Fibroblast of the aortic adventitia (primary cell): ENCODE data around the gene CACNA2D1. TPM values are rescaled to one million over a fixed set of nuclear protein-coding genes. Genes with fewer than 3 reads are reported as not detected.

Experiments
- DNase-seq: peaks from one replicate; pipeline ENCODE4 v3.0.0-alpha.2; 2010; ENCODE audit warnings: low read depth
- H3K4me3 ChIP-seq: 2 replicates; pipeline ENCODE4 v1.5.1; 2011; ENCODE audit warnings: low read depth, mild to moderate bottlenecking, control low read depth, low read length, moderate library complexity
- total RNA-seq: library from RNA; depleted of rRNA; stranded (reverse); fragments of >200 nt; gene quantifications from 2 replicates; pipeline ENCODE4 v1.2.3, GENCODE V29; 2012; ENCODE audit warnings: low replicate concordance
- TF ChIP-seq, protein P1 (sequence below): IDR thresholded peaks from 2 replicates; pipeline ENCODE4 v1.5.1; 2011; ENCODE audit warnings: mild to moderate bottlenecking, low read length, control low read depth, inconsistent platforms; ENCODE audit not compliant: insufficient read depth

The CACNA2D1 gene
- total RNA-seq, 1 donor = 90.5 TPM

DNA sequence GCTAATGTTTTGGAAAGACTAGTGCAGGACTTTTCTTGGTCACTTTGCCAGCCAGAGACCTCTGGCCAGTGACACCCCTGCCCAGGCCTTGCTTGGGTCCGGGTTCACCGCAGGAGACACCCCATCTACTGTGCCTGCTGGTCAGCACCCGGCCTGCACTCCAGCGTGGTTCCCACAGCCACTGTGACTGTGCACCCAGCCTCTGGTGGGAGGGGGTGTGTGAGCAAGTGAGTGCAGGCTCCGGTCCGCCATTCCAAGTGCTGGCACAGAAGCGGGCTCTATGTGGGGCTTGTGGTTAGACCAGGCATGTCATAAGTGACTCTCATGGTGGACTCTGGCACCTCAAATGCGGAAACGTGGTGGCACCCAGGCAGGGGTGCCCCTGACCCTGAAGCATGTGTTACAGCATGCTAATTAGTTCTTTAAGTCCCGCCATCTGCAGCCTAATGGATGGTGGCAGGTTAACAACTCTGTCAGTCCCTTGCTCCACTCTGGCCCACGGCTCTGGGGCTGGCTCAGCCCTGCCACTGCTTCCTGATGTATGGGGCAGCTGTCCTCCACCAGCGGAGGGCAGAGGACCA, 361.8 kb downstream of the CACNA2D1 start:
- H3K4me3 ChIP-seq = no peak overlapping the region
- TF ChIP-seq, protein P1, sequence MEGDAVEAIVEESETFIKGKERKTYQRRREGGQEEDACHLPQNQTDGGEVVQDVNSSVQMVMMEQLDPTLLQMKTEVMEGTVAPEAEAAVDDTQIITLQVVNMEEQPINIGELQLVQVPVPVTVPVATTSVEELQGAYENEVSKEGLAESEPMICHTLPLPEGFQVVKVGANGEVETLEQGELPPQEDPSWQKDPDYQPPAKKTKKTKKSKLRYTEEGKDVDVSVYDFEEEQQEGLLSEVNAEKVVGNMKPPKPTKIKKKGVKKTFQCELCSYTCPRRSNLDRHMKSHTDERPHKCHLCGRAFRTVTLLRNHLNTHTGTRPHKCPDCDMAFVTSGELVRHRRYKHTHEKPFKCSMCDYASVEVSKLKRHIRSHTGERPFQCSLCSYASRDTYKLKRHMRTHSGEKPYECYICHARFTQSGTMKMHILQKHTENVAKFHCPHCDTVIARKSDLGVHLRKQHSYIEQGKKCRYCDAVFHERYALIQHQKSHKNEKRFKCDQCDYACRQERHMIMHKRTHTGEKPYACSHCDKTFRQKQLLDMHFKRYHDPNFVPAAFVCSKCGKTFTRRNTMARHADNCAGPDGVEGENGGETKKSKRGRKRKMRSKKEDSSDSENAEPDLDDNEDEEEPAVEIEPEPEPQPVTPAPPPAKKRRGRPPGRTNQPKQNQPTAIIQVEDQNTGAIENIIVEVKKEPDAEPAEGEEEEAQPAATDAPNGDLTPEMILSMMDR = no peak
- no peak for DNase-seq

DNA sequence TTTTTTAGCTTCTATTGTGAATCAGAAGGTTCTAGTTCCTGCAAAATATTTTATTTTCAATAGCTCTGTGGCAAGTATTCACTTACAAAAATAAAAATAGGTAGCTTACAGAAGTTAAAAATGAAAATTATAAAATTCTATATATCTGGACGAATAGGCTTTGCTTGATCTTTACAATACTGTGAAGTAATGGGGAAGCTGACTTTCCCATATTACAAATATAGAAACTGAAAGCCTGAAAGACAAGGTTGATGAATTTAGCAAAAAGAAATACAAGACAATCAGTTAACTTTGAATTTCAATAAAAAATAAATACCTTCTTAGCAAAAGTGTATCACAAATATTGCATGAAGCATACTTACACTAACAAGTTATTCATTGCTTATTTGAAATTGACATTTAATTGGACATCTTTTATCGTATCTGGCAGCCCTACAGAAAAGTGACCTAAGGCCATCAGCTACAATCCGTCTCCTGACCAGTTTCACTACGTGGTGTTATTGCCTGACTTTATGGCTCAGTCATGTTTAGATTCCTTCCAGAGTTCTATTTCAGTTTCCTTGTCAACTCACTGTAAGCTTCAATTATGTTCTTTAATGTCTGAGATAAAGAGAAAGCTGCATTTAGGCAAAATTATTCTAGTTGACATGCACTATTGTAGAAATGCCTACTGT, 363.2 kb downstream of the CACNA2D1 start:
- TF ChIP-seq, protein P1 = no peak
- DNase-seq = peak; percentile 37
- no peak overlapping the region for H3K4me3 ChIP-seq

DNA sequence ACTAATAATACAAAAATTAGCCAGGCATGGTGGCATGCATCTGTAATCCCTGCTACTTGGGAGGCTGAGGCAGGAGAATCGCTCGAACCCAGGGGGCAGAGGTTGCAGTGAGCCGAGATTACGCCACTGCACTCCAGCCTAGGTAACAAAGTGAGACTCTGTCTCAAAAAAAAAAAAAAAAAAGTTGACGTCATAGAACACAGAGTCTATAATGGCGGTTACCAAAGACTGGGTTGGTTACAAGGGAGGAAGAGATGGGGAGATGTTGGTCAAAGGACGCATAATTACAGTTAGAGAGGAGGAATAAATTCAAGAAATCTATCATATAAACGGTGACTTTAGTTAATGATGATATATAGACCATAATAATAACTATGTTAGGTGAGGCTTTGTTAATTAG, 364.1 kb downstream of the CACNA2D1 start:
- TF ChIP-seq, protein P1 = no peak
- no peak overlapping the region for H3K4me3 ChIP-seq
- DNase-seq = no peak

DNA sequence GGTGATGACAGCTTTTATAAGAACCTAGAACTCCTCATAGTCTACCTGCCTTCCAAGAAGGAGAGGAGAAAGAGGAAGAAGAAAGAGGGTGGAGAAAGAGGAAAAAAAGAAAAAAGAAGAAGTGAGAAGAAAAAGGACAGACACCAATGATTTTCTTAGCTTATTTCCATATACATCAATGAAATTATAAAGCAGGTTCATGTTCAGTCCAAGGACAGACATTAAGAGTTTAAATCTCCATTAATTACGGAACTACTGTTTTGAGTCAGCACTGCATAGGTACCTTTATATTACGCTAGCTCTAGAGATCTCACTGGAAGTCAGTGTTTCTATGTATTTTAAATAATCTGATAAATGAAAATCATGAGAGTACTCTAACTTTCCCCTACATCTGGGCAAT, 364.8 kb downstream of the CACNA2D1 start:
- DNase-seq = no peak
- H3K4me3 ChIP-seq = no peak overlapping the region
- TF ChIP-seq, protein P1 = no peak

DNA sequence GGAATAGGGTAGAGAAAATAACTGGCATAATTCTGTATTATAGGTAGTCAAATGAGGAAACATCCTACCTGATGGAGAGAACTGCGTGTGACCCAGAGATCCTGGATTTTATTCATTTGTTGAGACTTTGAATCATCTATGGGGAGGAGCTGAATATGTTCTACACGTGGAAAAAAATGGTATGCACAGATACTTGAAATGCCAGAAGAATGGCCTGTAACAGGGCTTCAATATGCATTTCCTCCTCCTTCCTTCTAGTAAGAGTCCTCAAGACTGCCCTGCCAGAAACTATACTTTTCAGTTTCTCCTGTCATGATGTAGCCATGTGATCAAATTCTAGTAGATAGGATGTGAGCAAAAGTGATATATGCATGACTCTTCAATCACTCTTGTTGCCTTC, 372.1 kb downstream of the CACNA2D1 start:
- TF ChIP-seq, protein P1 = no peak
- H3K4me3 ChIP-seq = no peak overlapping the region
- no peak for DNase-seq

DNA sequence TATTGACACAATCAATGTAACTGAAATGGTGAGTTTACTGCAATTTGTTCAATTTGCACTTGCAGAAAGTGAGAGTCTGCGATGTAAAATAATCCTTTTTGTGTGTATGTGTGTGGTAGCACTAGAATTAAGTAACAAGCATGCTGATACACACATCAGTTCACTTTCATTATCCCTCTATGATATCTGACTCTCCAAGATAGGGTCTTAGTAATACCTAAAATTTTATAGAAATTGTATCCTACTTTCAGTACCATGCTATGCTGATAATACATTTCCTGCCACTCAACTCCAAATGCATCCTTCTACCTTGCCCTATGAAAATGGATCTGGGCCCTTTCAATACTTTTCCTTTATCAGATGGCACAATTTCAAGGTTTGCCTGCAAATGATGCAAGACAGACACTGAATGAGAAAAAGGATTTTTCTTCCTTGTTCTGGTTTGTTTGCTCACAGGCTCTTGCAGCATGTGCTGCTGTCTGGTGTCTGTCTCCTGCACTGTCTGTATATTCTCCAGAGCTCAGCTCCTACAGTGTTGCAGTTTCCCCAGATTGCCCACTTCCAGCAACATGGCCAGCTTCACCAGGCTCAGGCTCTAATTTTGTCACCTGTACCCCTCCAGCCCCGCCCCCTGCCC, 375.8 kb downstream of the CACNA2D1 start:
- TF ChIP-seq, protein P1 = no peak
- no peak for DNase-seq

DNA sequence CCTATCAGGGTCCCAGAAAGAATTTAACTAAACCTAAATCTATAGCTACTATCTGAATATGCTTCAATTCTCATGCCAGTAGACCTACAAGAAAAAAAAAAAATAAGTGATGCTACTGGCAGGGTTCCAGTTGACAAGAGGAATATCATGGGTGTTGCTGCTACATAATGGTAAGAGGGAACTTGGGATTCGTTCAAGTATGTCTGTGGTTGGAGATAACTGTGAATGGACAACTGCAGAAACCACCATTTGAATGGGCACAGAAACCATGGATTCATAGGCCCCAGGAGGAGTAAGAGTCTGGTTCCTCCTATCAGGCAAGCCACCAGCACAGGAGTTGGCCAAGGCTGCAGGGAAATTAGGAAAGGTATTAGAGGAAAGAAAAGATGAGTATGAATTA, 386.1 kb downstream of the CACNA2D1 start:
- peak; percentile 49 for DNase-seq
- TF ChIP-seq, protein P1 = no peak
- no peak overlapping the region for H3K4me3 ChIP-seq

More for the DNA sequence above, 375.8 kb downstream of the CACNA2D1 start:
- H3K4me3 ChIP-seq = no peak overlapping the region
